ENCODE results near the gene ZNF711. TPM values are rescaled to one million over a fixed set of nuclear protein-coding genes. Genes with fewer than 3 reads are reported as not detected.
"Not testable (repeated sequence)": the region's sequence is repeated elsewhere in the genome, so short reads cannot be mapped to it uniquely, and the experiment has no call there.

ZNF711 gene
- polyA plus RNA-seq, 1 donor from 2014 or later = 321 TPM

GRCh38 chrX:85303544-85303943, 59.8 kb downstream of the ZNF711 start:
- Histone ChIP-seq H3K9ac (ENCODE audit: low read length) (no peak overlapping the region), H2AFZ (ENCODE audit: low read depth, low read length) (no peak overlapping the region), H4K20me1 (ENCODE audit: insufficient read depth) (no peaks in the 10 kb centered on the region), H3K4me3 (ENCODE audit: low read length) (no peak overlapping the region), H3K36me3 (ENCODE audit: insufficient read depth, low read length) (no peaks in the 10 kb centered on the region), H3F3A (ENCODE audit: insufficient read depth, low read length, poor library complexity, severe bottlenecking) (no peaks in the 10 kb centered on the region), H3K79me2 (replicated peaks; ENCODE audit: insufficient read depth, low read length) (no peaks in the 10 kb centered on the region), H3K9me2 (ENCODE audit: insufficient read depth, low read length) (no peaks in the 10 kb centered on the region), H3K27ac (ENCODE audit: low read length) (no peak overlapping the region), H3K4me2 (ENCODE audit: low read length) (no peak overlapping the region), H3K27me3 (ENCODE audit: insufficient read depth, low read depth, low read length) (no peaks in the 10 kb centered on the region), H3K9me3 (ENCODE audit: low read length) (no peaks in the 10 kb centered on the region)
- TF ChIP-seq EP300 (conservative IDR thresholded peaks at IDR 0.05; ENCODE audit: poor library complexity, severe bottlenecking) = no peak
- no peak for TF ChIP-seq MXI1 (conservative IDR thresholded peaks at IDR 0.05; ENCODE audit: poor library complexity, severe bottlenecking)
- no peak for TF ChIP-seq POLR2AphosphoS5 (IDR thresholded peaks at IDR 0.05)
- TF ChIP-seq, protein P1, sequence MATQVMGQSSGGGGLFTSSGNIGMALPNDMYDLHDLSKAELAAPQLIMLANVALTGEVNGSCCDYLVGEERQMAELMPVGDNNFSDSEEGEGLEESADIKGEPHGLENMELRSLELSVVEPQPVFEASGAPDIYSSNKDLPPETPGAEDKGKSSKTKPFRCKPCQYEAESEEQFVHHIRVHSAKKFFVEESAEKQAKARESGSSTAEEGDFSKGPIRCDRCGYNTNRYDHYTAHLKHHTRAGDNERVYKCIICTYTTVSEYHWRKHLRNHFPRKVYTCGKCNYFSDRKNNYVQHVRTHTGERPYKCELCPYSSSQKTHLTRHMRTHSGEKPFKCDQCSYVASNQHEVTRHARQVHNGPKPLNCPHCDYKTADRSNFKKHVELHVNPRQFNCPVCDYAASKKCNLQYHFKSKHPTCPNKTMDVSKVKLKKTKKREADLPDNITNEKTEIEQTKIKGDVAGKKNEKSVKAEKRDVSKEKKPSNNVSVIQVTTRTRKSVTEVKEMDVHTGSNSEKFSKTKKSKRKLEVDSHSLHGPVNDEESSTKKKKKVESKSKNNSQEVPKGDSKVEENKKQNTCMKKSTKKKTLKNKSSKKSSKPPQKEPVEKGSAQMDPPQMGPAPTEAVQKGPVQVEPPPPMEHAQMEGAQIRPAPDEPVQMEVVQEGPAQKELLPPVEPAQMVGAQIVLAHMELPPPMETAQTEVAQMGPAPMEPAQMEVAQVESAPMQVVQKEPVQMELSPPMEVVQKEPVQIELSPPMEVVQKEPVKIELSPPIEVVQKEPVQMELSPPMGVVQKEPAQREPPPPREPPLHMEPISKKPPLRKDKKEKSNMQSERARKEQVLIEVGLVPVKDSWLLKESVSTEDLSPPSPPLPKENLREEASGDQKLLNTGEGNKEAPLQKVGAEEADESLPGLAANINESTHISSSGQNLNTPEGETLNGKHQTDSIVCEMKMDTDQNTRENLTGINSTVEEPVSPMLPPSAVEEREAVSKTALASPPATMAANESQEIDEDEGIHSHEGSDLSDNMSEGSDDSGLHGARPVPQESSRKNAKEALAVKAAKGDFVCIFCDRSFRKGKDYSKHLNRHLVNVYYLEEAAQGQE (IDR thresholded peaks at IDR 0.05; ENCODE audit: borderline replicate concordance) = no peak
- TF ChIP-seq TAF1 (IDR thresholded peaks at IDR 0.05; ENCODE audit: low read depth) = no peak
- no peak for TF ChIP-seq SMC3 (conservative IDR thresholded peaks at IDR 0.05; ENCODE audit: poor library complexity)
- TF ChIP-seq RAD21 (conservative IDR thresholded peaks at IDR 0.05) = no peak
- TF ChIP-seq EZH2 (IDR thresholded peaks at IDR 0.05; ENCODE audit: borderline replicate concordance, insufficient read depth, low read length, poor library complexity, severe bottlenecking) = no peak
- no peak for TF ChIP-seq CTCF (IDR thresholded peaks at IDR 0.05; ENCODE audit: poor library complexity, severe bottlenecking)

DNA sequence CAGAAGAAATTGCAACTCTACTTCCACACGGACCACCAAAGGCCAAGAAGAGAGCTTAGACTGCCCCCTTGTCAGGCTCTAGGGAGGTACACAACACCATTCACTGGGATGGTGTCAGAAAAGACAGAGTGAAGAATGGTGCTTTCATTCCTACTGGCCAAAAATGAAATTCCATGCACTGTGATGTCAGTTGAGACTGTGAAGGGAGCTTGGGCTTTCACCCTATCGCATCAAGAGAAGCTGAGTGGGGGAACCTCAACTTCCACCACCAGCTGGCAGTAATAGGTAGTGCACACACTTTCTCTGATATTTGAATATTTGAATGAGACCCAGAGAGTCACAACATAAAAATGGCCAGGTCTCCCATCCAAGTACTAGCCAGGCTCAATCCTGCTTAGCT, 65.9 kb downstream of the ZNF711 start:
- H3K27ac ChIP-seq (ENCODE audit: low read length) = no peak overlapping the region
- H3K9ac ChIP-seq (ENCODE audit: low read length) = no peak overlapping the region
- no peaks in the 10 kb centered on the region for H3F3A ChIP-seq (ENCODE audit: insufficient read depth, low read length, poor library complexity, severe bottlenecking)
- no peaks in the 10 kb centered on the region for H3K79me2 ChIP-seq (replicated peaks; ENCODE audit: insufficient read depth, low read length)
- no peak for TF ChIP-seq TAF1 (IDR thresholded peaks at IDR 0.05; ENCODE audit: low read depth)
- TF ChIP-seq EP300 (conservative IDR thresholded peaks at IDR 0.05; ENCODE audit: poor library complexity, severe bottlenecking) = no peak
- no peak for TF ChIP-seq MXI1 (conservative IDR thresholded peaks at IDR 0.05; ENCODE audit: poor library complexity, severe bottlenecking)
- no peak for TF ChIP-seq RAD21 (conservative IDR thresholded peaks at IDR 0.05)
- TF ChIP-seq EZH2 (IDR thresholded peaks at IDR 0.05; ENCODE audit: borderline replicate concordance, insufficient read depth, low read length, poor library complexity, severe bottlenecking) = no peak
- no peak for TF ChIP-seq POLR2AphosphoS5 (IDR thresholded peaks at IDR 0.05)
- TF ChIP-seq, protein P1 (IDR thresholded peaks at IDR 0.05; ENCODE audit: borderline replicate concordance) = no peak
- no peak for TF ChIP-seq SMC3 (conservative IDR thresholded peaks at IDR 0.05; ENCODE audit: poor library complexity)
- TF ChIP-seq CTCF (IDR thresholded peaks at IDR 0.05; ENCODE audit: poor library complexity, severe bottlenecking) = no peak
- no peak overlapping the region for H3K4me3 ChIP-seq (ENCODE audit: low read length)
- H2AFZ ChIP-seq (ENCODE audit: low read depth, low read length) = no peak overlapping the region
- H3K9me3 ChIP-seq (ENCODE audit: low read length) = no peaks in the 10 kb centered on the region
- H3K9me2 ChIP-seq (ENCODE audit: insufficient read depth, low read length) = no peaks in the 10 kb centered on the region
- no peaks in the 10 kb centered on the region for H3K36me3 ChIP-seq (ENCODE audit: insufficient read depth, low read length)
- H3K4me2 ChIP-seq (ENCODE audit: low read length) = no peak overlapping the region
- H3K27me3 ChIP-seq (ENCODE audit: insufficient read depth, low read depth, low read length) = no peaks in the 10 kb centered on the region
- H4K20me1 ChIP-seq (ENCODE audit: insufficient read depth) = no peaks in the 10 kb centered on the region

- not testable (repeated sequence) for H3K27me3 ChIP-seq (ENCODE audit: insufficient read depth, low read depth, low read length); H3K9me3 ChIP-seq (ENCODE audit: low read length); H3K36me3 ChIP-seq (ENCODE audit: insufficient read depth, low read length); H4K20me1 ChIP-seq (ENCODE audit: insufficient read depth); H3K9ac ChIP-seq (ENCODE audit: low read length); H3K27ac ChIP-seq (ENCODE audit: low read length); H3K9me2 ChIP-seq (ENCODE audit: insufficient read depth, low read length); H3F3A ChIP-seq (ENCODE audit: insufficient read depth, low read length, poor library complexity, severe bottlenecking); H3K4me3 ChIP-seq (ENCODE audit: low read length); H3K4me2 ChIP-seq (ENCODE audit: low read length); H2AFZ ChIP-seq (ENCODE audit: low read depth, low read length); H3K79me2 ChIP-seq (replicated peaks; ENCODE audit: insufficient read depth, low read length)
Measured at GRCh38 chrX:85311348-85311747, 67.6 kb downstream of the ZNF711 start.

All from neural cell (in vitro differentiated cells).